HG03095 (cell line): ENCODE results near the gene MSANTD1.

Experiments
- ATAC-seq: cut with Tn5 transposase; IDR thresholded peaks from one replicate; pipeline ENCODE4 v1.9.1; 2021; ENCODE audit warnings: moderate library complexity; ENCODE audit not compliant: unreplicated experiment

Gene MSANTD1

DNA sequence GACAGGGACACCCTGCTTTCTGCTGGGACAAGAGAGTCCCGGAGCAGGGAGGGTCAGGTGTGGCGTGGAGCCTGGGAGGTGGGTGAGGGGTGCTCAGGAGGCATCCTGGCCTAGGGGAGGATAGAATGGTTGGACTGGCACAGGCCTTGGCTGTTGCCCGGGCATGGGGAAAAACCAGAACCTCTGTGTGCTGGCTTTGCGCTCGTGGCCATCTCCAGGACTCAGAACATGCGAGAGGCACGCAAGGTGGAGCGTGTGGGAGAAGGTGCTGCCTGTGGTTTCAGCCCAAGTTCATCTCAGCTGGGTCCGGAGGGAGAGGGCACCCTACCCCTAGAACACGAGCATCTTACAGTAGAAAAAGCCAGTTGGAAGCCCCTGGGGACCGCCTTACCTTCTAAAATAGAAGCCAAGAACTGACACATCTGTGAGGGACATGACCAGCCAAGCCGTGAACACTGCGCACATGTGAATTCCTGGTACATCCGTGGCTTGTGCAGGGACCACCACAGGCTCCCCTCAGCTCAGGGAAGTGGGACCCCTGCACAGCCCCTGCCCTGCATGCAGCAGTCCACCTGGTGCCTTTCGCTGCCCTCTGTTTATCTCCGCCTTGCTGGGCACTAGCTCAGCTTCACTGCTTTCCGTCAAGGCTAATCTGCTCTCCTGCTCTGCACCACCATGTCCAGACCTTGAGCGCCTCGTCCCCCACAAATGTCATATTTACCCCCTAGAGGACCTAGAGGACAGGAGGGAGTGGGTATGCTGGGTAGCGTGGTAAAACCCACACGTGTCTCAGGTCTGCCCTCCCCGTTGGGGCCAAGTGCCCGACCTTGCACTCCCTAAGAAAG is 13.5 kb downstream of the MSANTD1 start:
- no peak for ATAC-seq

- ATAC-seq, result no peak
These were observed 14.3 kb downstream of the MSANTD1 start for GRCh38 chr4:3263053-3263875.

DNA sequence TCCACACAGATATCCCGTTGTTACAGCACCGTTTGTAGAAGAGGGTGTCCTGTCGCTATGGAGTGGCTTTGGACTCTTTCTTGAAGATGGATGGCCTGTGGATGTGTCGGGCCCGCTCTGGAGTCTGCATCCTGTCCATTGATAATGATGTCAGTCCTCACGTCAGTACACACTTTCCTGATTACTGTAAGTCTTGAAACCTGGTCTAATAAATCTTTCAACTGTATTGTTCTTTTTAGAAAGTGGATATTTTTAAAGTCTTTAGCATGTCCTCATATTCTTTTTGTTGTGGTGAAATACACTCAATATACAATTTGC is 14.9 kb downstream of the MSANTD1 start:
- ATAC-seq, result no peak

DNA sequence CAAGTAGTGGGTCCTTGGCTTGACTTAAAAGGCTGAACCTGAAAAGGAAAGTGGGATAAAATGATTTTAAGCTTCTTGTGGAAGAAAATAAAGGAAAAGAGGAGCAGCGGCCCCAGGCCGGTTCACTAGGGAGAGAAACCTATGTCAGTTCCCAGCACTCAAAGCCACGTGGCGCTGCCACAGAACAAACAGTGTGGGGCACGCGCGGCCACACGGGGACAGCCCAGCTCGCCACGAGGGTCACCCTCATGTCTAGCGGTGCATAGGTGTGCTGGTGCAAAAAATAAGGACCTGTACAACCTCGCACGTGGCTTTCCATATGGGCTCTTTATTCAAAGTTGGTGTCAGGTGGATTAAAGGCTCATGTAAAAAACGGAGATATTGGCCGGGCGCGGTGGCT is 17.1 kb downstream of the MSANTD1 start:
- no peak for ATAC-seq

DNA sequence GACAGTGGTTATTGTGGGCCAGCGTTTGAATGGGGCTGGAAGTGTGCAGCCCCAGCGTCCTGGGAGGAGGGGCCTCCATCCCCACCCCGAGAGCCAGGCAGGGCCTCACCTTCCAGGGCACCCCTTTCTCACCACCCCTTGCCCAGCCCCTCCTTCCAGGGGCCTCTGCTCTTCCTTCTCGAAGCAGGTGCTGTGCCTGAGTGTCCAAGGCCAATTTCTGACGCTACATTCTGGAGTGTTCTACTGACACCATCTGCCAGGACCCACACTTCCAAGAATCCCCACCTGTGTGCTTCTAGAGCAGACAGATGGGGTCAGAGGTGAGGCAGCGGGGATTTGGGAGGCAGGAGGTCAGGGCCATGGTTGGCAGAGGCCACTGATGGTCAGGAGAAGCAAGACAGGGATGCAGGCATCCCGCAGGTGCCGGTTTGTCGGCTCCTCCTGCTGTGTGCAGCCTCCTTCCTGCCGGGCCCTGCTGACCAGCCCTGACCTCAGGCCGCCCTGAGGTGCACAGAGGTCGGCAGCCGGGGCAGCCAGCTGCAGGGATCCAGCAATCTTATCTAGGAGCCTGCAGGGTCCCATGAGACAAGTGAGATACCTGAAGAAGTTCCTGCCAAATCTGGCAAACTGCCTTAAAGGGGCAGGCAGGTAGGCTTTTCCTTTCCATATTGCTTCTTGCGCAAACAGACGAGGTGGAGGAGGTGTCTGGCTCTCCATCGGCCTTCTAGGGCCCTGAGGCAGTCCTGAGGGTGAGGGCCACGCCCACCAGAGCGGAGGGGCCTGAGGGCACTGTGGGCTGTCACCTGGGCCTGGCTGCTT is 18.8 kb downstream of the MSANTD1 start:
- ATAC-seq, result no peak

DNA sequence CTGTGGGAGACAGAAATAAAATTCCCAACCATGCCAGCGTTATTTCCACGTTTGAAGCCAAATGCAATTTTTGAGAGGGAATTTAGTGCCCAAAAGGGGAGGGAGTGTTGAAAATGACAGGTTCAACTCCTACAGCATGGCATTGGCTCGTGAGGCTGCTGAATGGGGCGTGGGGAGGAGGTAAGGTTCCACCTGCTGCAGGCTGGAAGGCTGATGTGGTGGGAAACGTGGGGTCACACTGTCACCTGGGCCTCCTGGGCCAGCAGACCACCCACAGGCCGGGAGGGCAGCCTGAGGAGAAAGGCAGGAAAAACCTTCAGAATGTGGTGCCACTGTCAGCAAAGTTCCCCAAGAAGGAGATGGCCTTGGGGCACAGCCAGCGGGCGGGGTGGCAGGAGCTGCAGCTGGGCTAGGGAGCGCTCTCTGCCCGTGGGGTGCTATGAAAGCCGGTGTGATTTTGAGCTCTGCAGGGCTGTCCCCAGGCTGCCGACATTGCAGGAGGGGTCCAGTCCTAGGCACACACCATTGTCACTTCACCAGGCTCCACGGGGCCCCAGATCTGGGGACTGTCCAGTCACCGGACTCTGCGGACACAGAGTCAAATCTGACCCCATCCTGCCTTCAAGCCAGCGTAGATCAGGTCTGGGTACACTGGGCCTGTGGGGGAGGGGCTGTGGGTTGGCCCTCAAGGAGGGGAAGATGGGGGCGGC is 19.6 kb downstream of the MSANTD1 start:
- ATAC-seq, result no peak

- no peak for ATAC-seq
These were observed 20.4 kb downstream of the MSANTD1 start for GRCh38 chr4:3269105-3269927.

GRCh38 chr4:3269991-3270611 is 21.1 kb downstream of the MSANTD1 start:
- ATAC-seq, result no peak

- ATAC-seq, result no peak
These were observed 22.2 kb downstream of the MSANTD1 start for GRCh38 chr4:3271131-3271530.

DNA sequence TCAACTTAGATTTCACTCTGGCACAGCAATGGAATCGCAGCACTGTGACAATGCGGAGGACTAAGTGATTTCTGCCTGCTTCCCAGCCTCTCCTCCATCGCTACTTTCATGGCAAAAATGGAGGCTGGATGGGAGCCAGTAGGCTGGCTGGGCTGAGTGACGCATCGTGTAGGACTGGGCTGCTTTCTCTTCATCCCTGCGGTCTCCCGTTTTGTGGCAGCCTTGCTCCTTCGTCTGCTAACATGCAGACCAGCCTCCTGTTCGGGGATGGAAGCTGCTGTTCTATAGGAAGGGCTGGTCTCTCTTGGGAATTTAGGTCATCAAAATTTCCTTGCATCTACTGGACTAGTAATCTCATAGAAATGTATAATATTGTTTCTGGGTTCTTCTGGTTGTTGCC is 28.0 kb downstream of the MSANTD1 start:
- no peak for ATAC-seq

DNA sequence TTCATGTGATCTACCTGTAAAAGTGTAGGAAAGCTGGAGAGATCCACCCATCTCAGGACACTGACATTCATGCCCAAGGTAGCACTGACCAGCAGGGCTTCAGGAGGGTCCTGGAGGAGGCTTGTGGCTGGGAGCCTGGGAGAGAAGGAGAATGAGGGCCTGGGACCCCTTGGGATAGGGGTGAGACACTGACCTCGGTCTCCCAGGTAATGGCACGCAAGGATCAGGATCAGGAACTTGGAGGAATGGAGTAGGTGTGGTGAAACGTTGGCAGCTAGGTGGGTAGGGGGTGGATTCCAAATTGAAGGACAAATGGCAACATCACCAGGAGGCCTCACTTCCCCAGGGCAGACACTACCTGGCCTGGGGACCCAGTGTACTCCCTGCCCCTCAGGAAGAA is 31.5 kb downstream of the MSANTD1 start:
- no peak for ATAC-seq

- no peak for ATAC-seq
These were observed 34.5 kb downstream of the MSANTD1 start for GRCh38 chr4:3283483-3283882.

- no peak for ATAC-seq
These were observed 35.0 kb downstream of the MSANTD1 start for GRCh38 chr4:3283916-3284315.

DNA sequence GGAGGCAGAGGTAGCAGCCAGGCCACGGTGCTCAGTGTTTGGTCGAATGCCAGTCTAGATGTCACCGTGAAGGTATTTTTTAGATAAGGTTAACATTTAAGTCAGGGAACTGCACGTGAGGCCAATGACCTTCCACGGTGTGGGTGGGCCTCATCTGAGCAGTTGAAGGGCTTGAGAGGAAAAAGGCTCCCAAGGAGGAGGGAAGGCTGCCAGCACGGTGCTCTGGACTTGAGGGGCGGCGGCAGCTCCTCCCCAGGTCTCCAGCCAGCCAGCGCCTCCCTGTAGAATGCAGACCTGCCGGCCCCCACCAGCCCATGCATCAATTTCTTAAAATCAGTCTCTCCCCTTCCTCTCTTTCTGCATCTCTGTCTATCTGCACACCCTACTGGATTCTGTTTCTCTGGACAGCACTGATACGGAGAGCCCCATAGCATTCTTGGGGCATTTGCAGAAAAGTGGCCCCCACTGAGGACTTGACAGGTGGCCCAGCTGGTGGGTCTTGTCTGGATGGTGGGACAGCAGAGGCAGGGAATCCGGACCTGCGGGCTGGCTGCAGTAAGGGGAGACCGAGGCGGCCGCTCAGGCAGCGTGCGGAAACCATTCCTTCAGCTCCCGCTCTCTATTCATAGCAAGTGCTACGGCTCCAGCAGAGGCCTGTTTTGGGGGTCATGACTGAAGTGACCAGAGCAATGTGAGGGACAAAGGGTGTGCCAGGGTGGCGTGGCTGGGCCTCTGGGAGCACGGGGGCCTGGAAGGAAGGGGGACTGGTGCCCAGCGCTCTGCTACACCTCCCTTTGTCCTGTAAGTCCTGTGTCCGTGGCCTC is 36.0 kb downstream of the MSANTD1 start:
- ATAC-seq, result no peak

DNA sequence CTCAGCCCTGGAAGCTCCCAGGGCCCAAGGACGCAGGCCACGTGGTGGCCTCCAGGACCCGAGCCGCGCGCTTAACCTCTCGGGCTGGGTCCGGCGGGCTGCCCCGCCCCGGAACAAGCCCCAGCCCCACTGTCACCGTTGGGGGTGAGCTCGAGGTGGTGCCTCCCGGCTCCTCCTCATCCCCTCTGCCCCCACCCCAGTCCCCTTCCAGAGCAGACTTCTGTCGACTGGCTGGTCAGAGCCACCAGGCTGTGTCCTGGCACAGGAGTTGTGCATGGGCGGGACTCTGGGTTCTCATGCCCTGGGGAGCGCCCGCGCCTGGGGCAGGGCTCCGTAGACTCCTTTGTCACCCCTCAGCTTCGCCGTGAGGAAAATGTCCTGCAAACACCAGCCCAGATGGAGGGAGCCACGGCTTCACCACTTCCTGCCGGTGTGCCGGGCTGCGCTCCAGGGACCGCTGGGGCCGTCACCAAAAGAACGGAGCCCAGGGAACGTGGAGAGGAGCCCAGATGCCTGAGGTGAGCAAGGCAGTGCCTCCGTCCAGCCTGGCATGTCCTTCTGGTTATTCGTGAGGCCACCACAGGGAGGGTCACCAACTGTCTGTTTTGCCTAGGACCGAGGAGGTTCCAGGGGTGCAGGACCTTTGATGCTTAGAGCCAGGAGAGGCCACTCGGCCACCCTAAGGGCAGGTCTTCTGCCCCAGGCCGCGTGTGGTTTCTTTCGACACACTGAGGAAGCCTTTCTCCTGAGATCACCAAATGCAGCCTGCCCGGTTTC is 36.8 kb downstream of the MSANTD1 start:
- peak; percentile 93 for ATAC-seq

GRCh38 chr4:3286335-3287175 is 37.6 kb downstream of the MSANTD1 start:
- no peak for ATAC-seq
